GM15510 (cell line): ENCODE measurements around the gene MEGF6.

Experiments
- POLR2A ChIP-seq: IDR thresholded peaks from 3 replicates; pipeline ENCODE4 v1.6.1; 2011; ENCODE audit warnings: borderline replicate concordance; ENCODE audit not compliant: insufficient read length; ENCODE audit errors: extremely low read depth

MEGF6 gene

GRCh38 chr1:3453891-3454810 lies 157.2 kb downstream of the MEGF6 start, which contains the start of gene ARHGEF16:
Gene ARHGEF16, plus strand, starts transcription at chr1:3454665. Its CDS starts 8,420 bp downstream, at chr1:3463085.
- no peak for TF ChIP-seq POLR2A

DNA sequence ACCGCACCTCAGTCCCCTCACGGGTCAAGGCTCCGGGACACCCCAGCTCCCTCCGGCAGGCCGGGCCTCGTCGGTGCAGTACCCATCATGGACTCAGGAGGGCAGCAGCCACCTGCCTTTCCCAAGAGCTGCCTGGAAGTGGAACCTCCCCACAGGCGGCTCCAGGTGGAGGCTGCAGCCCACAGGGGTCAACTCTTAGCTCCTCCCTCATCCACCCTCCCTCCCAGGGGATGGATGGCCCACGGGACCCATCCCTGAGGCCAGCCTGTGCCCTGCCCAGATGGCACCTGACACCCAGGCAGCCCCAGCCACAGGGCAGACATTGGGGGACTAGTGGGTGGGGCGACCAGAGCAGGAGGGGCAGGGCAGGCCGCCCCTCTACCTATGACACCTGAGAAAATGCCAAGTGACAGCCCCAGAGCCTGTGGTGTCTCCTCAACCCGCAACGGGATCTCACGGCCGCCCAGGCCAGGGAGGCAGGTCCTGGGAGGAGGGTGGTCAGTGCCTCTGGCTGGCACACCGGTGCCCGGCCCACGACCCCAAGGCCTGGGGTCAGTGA lies 158.0 kb downstream of the MEGF6 start:
- TF ChIP-seq POLR2A, result no peak

- no peak for TF ChIP-seq POLR2A
Observed at GRCh38 chr1:3452866-3453175, 158.5 kb downstream of the MEGF6 start.

GRCh38 chr1:3451994-3452865 lies 159.1 kb downstream of the MEGF6 start:
- TF ChIP-seq POLR2A, result no peak

- no peak for TF ChIP-seq POLR2A
Observed at GRCh38 chr1:3450983-3451382, 160.3 kb downstream of the MEGF6 start.

DNA sequence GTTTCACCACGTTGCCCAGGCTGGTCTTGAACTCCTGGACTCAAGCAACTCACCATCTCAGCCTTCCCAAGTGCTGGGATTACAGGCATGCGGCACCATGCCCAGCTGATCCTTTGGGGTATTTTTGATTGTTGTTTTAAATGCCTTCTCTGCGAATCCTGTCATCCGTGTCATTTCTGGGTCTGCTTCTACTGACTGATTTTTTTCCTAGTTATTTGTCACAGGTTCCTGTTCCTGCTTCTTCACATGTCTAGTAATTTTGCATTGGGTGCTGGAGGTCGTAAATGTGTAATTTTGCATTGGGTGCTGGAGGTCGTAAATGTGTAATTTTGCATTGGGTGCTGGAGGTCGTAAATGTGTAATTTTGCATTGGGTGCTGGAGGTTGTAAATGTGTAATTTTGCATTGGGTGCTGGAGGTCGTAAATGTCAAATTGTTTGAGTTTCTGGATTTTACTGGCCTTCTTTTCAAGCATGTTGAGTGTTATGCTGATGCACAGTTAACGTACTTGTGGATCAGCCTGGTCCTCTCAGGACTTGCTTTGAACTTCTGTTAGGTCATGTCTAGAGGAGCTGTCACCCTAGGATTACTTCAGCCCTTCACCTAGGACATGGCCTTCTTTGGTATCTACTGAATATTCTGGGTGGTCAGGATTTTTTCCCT lies 161.0 kb downstream of the MEGF6 start:
- no peak for TF ChIP-seq POLR2A

- no peak for TF ChIP-seq POLR2A
Observed at GRCh38 chr1:3444736-3445135, 166.6 kb downstream of the MEGF6 start.

GRCh38 chr1:3444298-3444697 lies 167.0 kb downstream of the MEGF6 start:
- no peak for TF ChIP-seq POLR2A

GRCh38 chr1:3443807-3444206 lies 167.5 kb downstream of the MEGF6 start:
- TF ChIP-seq POLR2A, result no peak

- TF ChIP-seq POLR2A, result no peak
Observed at GRCh38 chr1:3442901-3443300, 168.4 kb downstream of the MEGF6 start.

GRCh38 chr1:3442331-3442730 lies 169.0 kb downstream of the MEGF6 start:
- no peak for TF ChIP-seq POLR2A

- TF ChIP-seq POLR2A, result no peak
Observed at GRCh38 chr1:3441880-3442279, 169.4 kb downstream of the MEGF6 start.

GRCh38 chr1:3441410-3441847 lies 169.9 kb downstream of the MEGF6 start:
- no peak for TF ChIP-seq POLR2A

DNA sequence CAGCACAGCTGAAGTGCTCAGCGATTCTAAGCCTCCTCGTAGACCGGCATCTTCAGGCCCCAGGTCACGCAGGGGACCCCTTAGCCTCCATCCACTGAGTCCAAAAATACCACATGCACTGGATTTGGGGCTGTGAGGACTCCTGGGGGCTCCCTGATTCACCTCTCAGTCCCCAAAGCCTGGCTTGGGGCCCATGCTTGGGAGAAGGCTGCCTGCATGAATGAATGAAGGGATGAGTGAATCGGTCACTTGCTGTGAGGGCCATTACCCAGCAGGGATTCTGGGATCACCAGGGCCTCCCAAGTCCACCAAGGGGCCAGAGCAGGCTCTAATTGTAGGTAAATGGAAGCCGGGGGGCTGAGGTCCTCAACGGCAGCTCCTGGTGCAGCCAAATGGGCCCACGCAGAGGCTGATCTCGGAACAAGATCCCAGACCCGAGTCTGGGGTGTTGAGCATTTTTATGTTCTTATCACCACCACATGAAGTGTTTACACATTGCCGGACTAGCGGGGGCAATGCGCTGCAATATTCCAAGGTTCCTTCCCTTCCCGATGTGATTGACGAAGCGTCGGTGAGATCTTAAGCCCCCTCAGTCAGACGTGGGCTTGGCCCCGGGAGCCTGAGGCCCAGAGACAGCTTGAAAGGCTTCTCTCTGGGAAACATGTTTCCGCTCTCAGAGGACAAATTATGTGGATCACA lies 170.4 kb downstream of the MEGF6 start:
- no peak for TF ChIP-seq POLR2A
